ENCODE results near the gene RSPH10B2. TPM values are rescaled to one million over a fixed set of nuclear protein-coding genes. Genes with fewer than 3 reads are reported as not detected.
A peak's percentile ranks its signal among the peaks of the same experiment; 100 is the strongest.
"Not testable (repeated sequence)": the region's sequence is repeated elsewhere in the genome, so short reads cannot be mapped to it uniquely, and the experiment has no call there.

The RSPH10B2 gene
- total RNA-seq, 1 experiment from 2014 or later: 0.15 TPM

- ATAC-seq; H3K4me1 ChIP-seq (ENCODE audit: control insufficient read depth, insufficient read depth, low read length); H3K4me3 ChIP-seq (ENCODE audit: low read depth in 2 of 2, low read length in 2 of 2); H3K9me3 ChIP-seq (ENCODE audit: control insufficient read depth, insufficient read depth, low read depth, low read length); POLR2A ChIA-PET; H3K27me3 ChIP-seq (ENCODE audit: control insufficient read depth, insufficient read depth, low read length); intact Hi-C loops (cut with micrococcal nuclease; ENCODE audit: unreplicated experiment); CTCF ChIA-PET; H3K36me3 ChIP-seq (ENCODE audit: control insufficient read depth, insufficient read depth, low read length); in situ Hi-C loops (cut with HindIII; ENCODE audit: low pct_unique_long_range_greater_than_20kb, low sequenced_read_pairs); H3K27ac ChIP-seq (ENCODE audit: low read length); BruUV-seq (replicated peaks); DNase-seq (ENCODE audit: low read depth, low spot score): not testable (repeated sequence)
These were observed 3.7 kb upstream of the RSPH10B2 start for GRCh38 chr7:6750173-6750572.

- POLR2A ChIA-PET; in situ Hi-C loops (cut with HindIII; ENCODE audit: low pct_unique_long_range_greater_than_20kb, low sequenced_read_pairs); H3K4me1 ChIP-seq (ENCODE audit: control insufficient read depth, insufficient read depth, low read length); DNase-seq (ENCODE audit: low read depth, low spot score); H3K9me3 ChIP-seq (ENCODE audit: control insufficient read depth, insufficient read depth, low read depth, low read length); BruUV-seq (replicated peaks); H3K4me3 ChIP-seq (ENCODE audit: low read depth in 2 of 2, low read length in 2 of 2); intact Hi-C loops (cut with micrococcal nuclease; ENCODE audit: unreplicated experiment); H3K27ac ChIP-seq (ENCODE audit: low read length); H3K27me3 ChIP-seq (ENCODE audit: control insufficient read depth, insufficient read depth, low read length); CTCF ChIA-PET; H3K36me3 ChIP-seq (ENCODE audit: control insufficient read depth, insufficient read depth, low read length); ATAC-seq: not testable (repeated sequence)
These were observed 7.3 kb downstream of the RSPH10B2 start for GRCh38 chr7:6761186-6761585.

DNA sequence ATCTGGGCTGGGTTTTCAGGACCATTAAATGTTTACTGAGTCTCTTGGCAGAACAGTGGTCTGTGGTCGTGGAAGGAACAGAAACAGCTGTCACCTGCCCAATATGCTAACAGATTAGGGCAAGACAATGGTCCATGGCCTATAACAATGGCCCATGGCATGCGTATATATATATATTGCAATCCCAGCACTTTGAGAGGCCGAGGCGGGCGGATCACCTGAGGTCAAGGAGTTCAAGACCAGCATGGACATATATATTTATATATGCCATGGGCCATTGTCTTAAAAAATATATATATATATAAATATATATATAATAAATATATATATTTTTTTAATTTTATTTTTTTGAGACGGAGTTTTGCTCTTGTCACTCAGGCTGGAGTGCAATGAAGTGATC, 27.7 kb downstream of the RSPH10B2 start:
- not testable (repeated sequence) for DNase-seq (ENCODE audit: low read depth, low spot score)

GRCh38 chr7:6789353-6789752, 35.5 kb downstream of the RSPH10B2 start:
- POLR2A ChIA-PET; H3K27ac ChIP-seq (ENCODE audit: low read length); in situ Hi-C loops (cut with HindIII; ENCODE audit: low pct_unique_long_range_greater_than_20kb, low sequenced_read_pairs); H3K4me1 ChIP-seq (ENCODE audit: control insufficient read depth, insufficient read depth, low read length); ATAC-seq; CTCF ChIA-PET; DNase-seq (ENCODE audit: low read depth, low spot score); intact Hi-C loops (cut with micrococcal nuclease; ENCODE audit: unreplicated experiment); H3K9me3 ChIP-seq (ENCODE audit: control insufficient read depth, insufficient read depth, low read depth, low read length); H3K4me3 ChIP-seq (ENCODE audit: low read depth in 2 of 2, low read length in 2 of 2); H3K36me3 ChIP-seq (ENCODE audit: control insufficient read depth, insufficient read depth, low read length); H3K27me3 ChIP-seq (ENCODE audit: control insufficient read depth, insufficient read depth, low read length); BruUV-seq (replicated peaks): not testable (repeated sequence)

More for the DNA sequence above, 27.7 kb downstream of the RSPH10B2 start:
- POLR2A ChIA-PET; intact Hi-C loops (cut with micrococcal nuclease; ENCODE audit: unreplicated experiment); BruUV-seq (replicated peaks); H3K36me3 ChIP-seq (ENCODE audit: control insufficient read depth, insufficient read depth, low read length); H3K27me3 ChIP-seq (ENCODE audit: control insufficient read depth, insufficient read depth, low read length); CTCF ChIA-PET; H3K4me3 ChIP-seq (ENCODE audit: low read depth in 2 of 2, low read length in 2 of 2); H3K27ac ChIP-seq (ENCODE audit: low read length); ATAC-seq; in situ Hi-C loops (cut with HindIII; ENCODE audit: low pct_unique_long_range_greater_than_20kb, low sequenced_read_pairs); H3K4me1 ChIP-seq (ENCODE audit: control insufficient read depth, insufficient read depth, low read length); H3K9me3 ChIP-seq (ENCODE audit: control insufficient read depth, insufficient read depth, low read depth, low read length): not testable (repeated sequence)

GRCh38 chr7:6792113-6792872, 38.4 kb downstream of the RSPH10B2 start:
- H3K27ac ChIP-seq (ENCODE audit: low read length); H3K36me3 ChIP-seq (ENCODE audit: control insufficient read depth, insufficient read depth, low read length); H3K27me3 ChIP-seq (ENCODE audit: control insufficient read depth, insufficient read depth, low read length); POLR2A ChIA-PET; H3K4me1 ChIP-seq (ENCODE audit: control insufficient read depth, insufficient read depth, low read length); H3K4me3 ChIP-seq (ENCODE audit: low read depth in 2 of 2, low read length in 2 of 2); BruUV-seq (replicated peaks); intact Hi-C loops (cut with micrococcal nuclease; ENCODE audit: unreplicated experiment); CTCF ChIA-PET; H3K9me3 ChIP-seq (ENCODE audit: control insufficient read depth, insufficient read depth, low read depth, low read length); in situ Hi-C loops (cut with HindIII; ENCODE audit: low pct_unique_long_range_greater_than_20kb, low sequenced_read_pairs): not testable (repeated sequence)
- peak; percentile 55 for DNase-seq (ENCODE audit: low read depth, low spot score)
- peak; percentile 95 for ATAC-seq

- H3K27ac ChIP-seq (ENCODE audit: low read length); DNase-seq (ENCODE audit: low read depth, low spot score); CTCF ChIA-PET; H3K4me1 ChIP-seq (ENCODE audit: control insufficient read depth, insufficient read depth, low read length); POLR2A ChIA-PET; ATAC-seq; H3K27me3 ChIP-seq (ENCODE audit: control insufficient read depth, insufficient read depth, low read length); H3K9me3 ChIP-seq (ENCODE audit: control insufficient read depth, insufficient read depth, low read depth, low read length); BruUV-seq (replicated peaks); H3K4me3 ChIP-seq (ENCODE audit: low read depth in 2 of 2, low read length in 2 of 2); in situ Hi-C loops (cut with HindIII; ENCODE audit: low pct_unique_long_range_greater_than_20kb, low sequenced_read_pairs); intact Hi-C loops (cut with micrococcal nuclease; ENCODE audit: unreplicated experiment); H3K36me3 ChIP-seq (ENCODE audit: control insufficient read depth, insufficient read depth, low read length): not testable (repeated sequence)
These were observed 40.4 kb downstream of the RSPH10B2 start for GRCh38 chr7:6794276-6794675.

DNA sequence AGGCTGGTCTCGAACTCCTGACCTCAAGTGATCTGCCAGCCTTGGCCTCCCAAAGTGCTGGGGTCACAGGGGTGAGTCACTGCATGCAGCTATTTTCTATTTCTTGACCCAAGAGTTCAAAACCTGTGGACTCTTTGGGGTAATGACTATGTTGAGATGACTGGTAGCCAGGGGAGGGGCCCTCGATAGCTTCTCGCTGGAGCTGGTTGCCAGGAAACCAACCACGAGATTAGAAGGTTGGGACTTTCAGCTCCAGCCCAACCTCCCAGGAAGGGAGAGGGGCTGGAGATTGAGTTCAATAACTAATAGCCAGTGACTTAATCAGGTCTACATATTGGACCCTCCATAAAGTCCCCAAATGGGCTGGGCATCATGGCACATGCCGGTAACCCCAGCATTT, 43.3 kb downstream of the RSPH10B2 start:
- H3K4me3 ChIP-seq (ENCODE audit: low read depth in 2 of 2, low read length in 2 of 2); H3K27me3 ChIP-seq (ENCODE audit: control insufficient read depth, insufficient read depth, low read length); DNase-seq (ENCODE audit: low read depth, low spot score); H3K27ac ChIP-seq (ENCODE audit: low read length); in situ Hi-C loops (cut with HindIII; ENCODE audit: low pct_unique_long_range_greater_than_20kb, low sequenced_read_pairs); CTCF ChIA-PET; H3K36me3 ChIP-seq (ENCODE audit: control insufficient read depth, insufficient read depth, low read length); ATAC-seq; BruUV-seq (replicated peaks); H3K4me1 ChIP-seq (ENCODE audit: control insufficient read depth, insufficient read depth, low read length); H3K9me3 ChIP-seq (ENCODE audit: control insufficient read depth, insufficient read depth, low read depth, low read length); intact Hi-C loops (cut with micrococcal nuclease; ENCODE audit: unreplicated experiment); POLR2A ChIA-PET: not testable (repeated sequence)

- BruUV-seq (replicated peaks); H3K9me3 ChIP-seq (ENCODE audit: control insufficient read depth, insufficient read depth, low read depth, low read length); H3K27me3 ChIP-seq (ENCODE audit: control insufficient read depth, insufficient read depth, low read length); intact Hi-C loops (cut with micrococcal nuclease; ENCODE audit: unreplicated experiment); ATAC-seq; H3K36me3 ChIP-seq (ENCODE audit: control insufficient read depth, insufficient read depth, low read length); DNase-seq (ENCODE audit: low read depth, low spot score); POLR2A ChIA-PET; in situ Hi-C loops (cut with HindIII; ENCODE audit: low pct_unique_long_range_greater_than_20kb, low sequenced_read_pairs); CTCF ChIA-PET; H3K4me3 ChIP-seq (ENCODE audit: low read depth in 2 of 2, low read length in 2 of 2); H3K27ac ChIP-seq (ENCODE audit: low read length); H3K4me1 ChIP-seq (ENCODE audit: control insufficient read depth, insufficient read depth, low read length): not testable (repeated sequence)
These were observed 44.1 kb downstream of the RSPH10B2 start for GRCh38 chr7:6798047-6798446.
